Kasumi-1 (cell line): ENCODE measurements around the gene SELENOI.
"Not testable (repeated sequence)": the region's sequence is repeated elsewhere in the genome, so short reads cannot be mapped to it uniquely, and the experiment has no call there.

ENCODE experiments used
- DNase-seq, 2 experiments: peaks; one replicate each; lab custom pipeline; 2025; lab: John Stamatoyannopoulos, UW

The SELENOI gene

GRCh38 chr2:26345545-26346453, at the start of gene SELENOI:
SELENOI (plus strand) TSS chr2:26346143; CDS start chr2:26346233, 90 bp downstream.
- DNase-seq: peak; percentile 99

- DNase-seq: no peak
Measured at GRCh38 chr2:26297061-26297460, 48.9 kb upstream of the SELENOI start.

DNA sequence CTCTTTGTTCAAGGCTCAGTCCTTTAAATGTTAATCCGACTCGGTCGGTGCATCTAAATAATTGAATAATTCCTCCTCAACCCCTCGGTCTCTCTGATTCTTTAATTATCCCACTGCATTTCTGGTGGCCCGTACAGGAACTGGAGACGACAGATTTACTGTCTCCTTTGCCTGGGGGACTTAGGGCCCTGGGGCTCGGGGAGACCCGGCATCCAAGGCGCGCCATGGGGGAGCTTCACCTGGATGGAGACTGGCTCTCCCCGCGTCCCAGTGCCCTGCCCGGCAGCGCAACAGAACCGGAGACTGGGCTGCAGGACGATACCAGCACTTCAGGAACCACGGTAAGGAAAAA, 47.7 kb upstream of the SELENOI start:
- no peak for DNase-seq

DNA sequence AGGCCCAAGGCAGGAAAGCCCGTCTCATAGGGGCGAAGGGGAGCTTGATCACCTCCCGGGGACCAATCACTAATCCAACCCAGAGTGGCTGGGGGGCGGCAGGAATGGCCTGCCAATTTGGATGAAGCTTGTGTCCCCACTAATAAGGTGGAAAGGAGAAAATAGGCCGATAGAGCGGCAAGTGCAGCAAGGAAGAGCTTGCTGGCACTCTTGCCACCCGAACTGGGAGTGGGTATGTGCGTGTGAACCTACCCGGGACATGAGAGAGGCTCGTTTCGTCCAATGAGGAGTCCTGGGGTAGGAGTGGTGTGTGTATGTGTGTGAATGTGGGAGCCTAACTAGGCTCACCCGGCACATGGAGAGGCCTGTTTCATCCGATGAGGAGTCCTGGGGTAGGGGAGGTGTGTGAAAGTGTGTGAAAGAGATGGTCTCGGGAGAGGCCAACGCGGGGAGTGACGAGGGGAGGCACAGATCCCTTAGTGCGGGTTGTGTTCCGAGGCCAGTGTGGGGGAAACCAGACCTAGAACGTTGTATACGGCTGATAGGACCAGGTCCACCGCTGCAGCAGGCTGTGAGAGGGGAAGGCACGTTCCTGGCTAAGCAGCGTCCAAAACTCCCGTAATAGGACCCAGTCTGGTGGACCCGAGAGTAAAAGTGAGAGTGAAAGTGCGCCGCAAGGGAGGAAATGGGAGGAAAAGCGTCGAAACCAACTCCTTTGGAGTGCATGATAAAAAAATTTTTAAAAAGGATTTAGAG, 47.1 kb upstream of the SELENOI start:
- no peak for DNase-seq

DNA sequence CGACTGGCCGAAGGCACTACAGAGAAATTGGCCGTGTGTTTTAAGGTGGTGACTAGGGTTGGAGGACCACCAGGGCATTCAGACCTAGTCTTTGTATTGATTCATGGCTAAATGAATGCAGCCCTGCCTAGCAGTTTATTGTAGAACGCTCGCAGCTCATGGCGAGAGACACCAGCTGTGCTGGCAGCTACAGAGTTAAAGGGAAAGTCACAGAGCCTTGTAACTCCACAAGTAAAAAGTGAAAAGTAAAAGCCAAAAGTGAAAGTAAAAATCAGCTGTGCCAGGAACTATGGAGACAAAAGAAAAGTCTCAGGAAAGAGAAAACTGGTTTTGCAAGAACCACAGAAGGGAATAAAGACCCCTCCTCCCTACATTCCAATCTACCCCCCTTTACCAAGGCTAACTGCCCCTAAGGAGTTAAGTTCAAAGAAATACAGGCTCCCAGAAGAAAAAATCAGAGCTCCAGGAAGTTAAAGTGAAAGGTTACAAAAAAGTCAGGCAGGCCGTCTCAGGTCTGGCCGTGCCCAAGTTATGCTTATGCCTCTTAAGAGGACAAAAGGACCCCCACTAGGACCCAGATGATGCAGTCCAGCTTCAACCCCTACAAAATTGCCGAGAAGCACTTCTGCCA, 46.4 kb upstream of the SELENOI start:
- DNase-seq: peak in 1 of 2 experiments; percentile 7

- DNase-seq: no peak
Measured at GRCh38 chr2:26300234-26300925, 45.6 kb upstream of the SELENOI start.

- no peak for DNase-seq
Measured at GRCh38 chr2:26302846-26303245, 43.1 kb upstream of the SELENOI start.

DNA sequence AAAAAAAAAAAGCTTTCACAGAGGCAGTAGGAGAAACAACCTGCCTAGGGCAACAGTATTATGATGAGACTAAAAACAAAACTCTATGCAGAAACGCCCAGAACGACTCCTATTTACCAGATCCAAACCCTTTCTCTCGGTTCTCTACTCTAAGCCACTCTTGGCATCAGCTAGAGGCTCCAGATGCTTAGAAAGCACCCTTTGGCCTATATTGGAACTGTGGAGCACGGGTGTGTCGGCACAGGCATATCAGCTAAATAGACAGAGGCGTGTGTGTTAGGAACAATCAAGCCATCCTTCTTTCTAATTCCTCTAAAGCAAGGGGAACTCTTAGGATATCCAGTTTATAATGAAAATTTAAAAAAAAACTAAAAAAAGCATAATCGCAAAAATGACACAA, 40.8 kb upstream of the SELENOI start:
- not testable (repeated sequence) for DNase-seq

DNA sequence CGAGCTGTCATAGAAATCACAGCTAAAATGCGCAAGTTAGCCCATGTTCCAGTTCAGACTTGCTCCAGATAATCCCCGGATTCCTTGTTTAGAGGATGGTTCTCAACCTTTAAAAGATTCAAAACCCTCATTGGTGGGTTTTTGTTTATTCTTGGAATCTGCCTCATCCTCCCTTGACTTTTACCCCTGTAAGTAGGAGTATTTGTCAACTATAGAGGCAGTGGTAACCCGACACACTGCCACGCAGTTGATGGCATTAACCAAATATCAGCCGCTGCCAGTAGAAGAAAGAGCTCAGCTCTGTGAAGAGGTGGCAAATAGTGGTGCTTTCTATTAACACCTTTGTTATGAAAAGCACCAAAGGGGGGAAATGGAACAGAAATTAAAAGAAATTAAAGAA, 40.4 kb upstream of the SELENOI start:
- no peak for DNase-seq

DNA sequence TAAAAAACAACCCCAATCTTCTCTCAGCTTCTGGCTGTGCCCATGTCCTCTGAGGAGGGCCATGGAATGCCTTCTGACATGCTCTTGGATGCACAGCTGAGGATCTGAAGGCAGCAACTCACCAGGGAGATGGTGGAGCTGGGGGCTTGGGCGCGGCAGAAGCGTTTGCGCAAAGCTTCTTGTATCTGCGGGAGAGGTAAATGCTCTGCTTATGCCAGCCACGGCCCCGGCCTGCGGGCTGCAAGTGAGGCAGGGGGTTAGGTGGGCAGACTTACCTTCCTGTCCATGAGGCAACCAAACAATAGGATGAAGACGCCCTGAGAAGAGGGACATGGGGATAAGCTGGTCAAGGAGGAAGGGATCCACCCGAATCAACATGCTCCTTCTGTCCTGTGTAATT, 36.0 kb upstream of the SELENOI start:
- DNase-seq: no peak

GRCh38 chr2:26312471-26312870, 33.5 kb upstream of the SELENOI start:
- no peak for DNase-seq

DNA sequence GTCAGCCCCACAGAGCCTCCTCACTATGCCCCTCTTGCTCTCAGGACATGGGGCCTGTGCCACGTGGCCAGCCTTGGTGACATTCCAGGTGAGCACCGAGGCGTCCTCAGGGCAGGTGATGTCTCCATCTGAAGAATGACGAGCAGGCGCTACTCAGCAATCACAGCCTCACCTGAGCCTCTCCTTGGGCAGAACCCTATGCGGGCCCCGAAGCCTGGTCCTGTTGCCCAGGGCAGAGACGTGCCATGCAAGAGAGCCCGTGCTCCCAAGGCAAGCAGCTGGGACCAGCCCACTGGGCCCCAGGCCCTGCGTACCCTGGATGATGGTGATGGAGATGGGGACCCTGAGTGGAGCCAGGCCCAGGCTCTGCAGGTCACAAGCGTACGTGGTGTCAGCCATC, 32.5 kb upstream of the SELENOI start:
- no peak for DNase-seq

- no peak for DNase-seq
Measured at GRCh38 chr2:26314243-26314642, 31.7 kb upstream of the SELENOI start.

DNA sequence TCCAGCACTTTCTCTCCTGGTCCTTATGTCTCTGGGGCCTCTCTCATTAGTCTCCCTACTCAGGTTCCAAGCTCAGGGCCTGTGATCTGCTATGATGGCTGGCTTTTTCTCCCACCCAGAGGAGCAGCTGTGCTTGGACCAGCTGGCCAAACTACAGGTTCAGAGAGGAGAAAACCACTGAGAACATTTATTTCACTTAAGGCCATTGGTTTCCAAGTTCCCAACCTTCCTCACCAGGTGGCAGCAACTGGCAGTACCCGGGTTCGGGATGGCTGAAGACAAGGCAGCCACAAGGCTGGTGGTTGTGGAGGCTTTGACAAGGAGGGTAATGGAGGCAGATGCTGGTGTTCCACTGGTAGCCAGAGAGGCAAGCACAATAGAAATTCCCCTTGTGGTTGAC, 29.9 kb upstream of the SELENOI start:
- DNase-seq: peak in 1 of 2 experiments; percentile 4

- DNase-seq: no peak
Measured at GRCh38 chr2:26316845-26317244, 29.1 kb upstream of the SELENOI start.

- DNase-seq: no peak
Measured at GRCh38 chr2:26317377-26318105, 28.4 kb upstream of the SELENOI start.

DNA sequence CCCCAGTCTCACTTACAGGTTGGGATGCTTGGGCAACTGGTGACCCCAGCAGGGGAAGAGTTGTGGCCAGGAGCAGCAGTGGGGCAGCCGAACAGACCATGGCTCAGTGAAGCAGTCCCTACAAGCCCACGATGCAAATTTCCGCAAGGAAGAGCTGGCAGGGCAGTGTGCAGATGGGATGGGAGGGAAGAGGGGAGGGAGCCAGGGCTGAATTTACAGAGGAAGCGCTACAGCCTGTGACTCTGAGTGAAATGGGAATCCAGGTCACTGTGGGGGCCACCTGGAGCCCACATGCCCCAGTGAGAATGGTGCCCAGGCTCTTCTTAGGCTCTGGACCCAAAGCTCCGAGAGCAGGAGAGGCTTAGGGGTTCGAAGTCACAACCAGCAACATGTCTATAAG, 27.0 kb upstream of the SELENOI start:
- no peak for DNase-seq

GRCh38 chr2:26324479-26324878, 21.5 kb upstream of the SELENOI start:
- DNase-seq: not testable (repeated sequence)

GRCh38 chr2:26324903-26325302, 21.0 kb upstream of the SELENOI start:
- no peak for DNase-seq

GRCh38 chr2:26325851-26326250, 20.1 kb upstream of the SELENOI start:
- DNase-seq: no peak

DNA sequence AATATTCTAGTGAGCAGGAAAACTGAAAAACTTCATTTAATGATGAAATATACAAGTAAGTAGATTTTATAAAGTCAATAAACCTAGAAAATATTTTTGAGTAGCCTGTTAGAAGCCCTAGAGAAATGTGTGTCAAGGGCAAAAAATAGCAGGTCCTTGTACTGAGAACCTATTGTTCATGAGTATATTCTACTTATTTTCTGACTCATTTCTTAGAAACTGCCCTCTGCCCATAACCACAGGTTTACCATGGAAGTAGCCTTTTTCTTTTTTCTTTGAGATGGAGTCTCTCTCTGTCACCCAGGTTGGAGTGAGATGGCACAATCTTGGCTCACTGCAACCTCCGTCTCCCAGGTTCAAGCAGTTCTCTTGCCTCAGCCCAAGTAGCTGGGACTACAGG, 19.4 kb upstream of the SELENOI start:
- DNase-seq: no peak
